HEK293T (cell line): ENCODE data around the gene FXYD7.

Experiments
- ARNT ChIP-seq: fragments of 450-650 bp; IDR thresholded peaks from 2 replicates; pipeline ENCODE4 v1.6.1; 2017; ENCODE audit warnings: mild to moderate bottlenecking
- BHLHE40 ChIP-seq: fragments of 450-650 bp; IDR thresholded peaks from 2 replicates; pipeline ENCODE4 v1.6.1; 2016; ENCODE audit warnings: mild to moderate bottlenecking, moderate library complexity, borderline replicate concordance
- CTBP1 ChIP-seq: fragments of 450-650 bp; IDR thresholded peaks from 2 replicates; pipeline ENCODE4 v1.6.1; 2016; ENCODE audit warnings: borderline replicate concordance
- ELF4 ChIP-seq: fragments of 450-650 bp; IDR thresholded peaks from 2 replicates; pipeline ENCODE4 v1.6.1; 2017; ENCODE audit warnings: antibody characterized with exemption
- FOXM1 ChIP-seq: fragments of 450-650 bp; IDR thresholded peaks from 2 replicates; pipeline ENCODE4 v1.6.1; 2017; ENCODE audit warnings: mild to moderate bottlenecking, borderline replicate concordance
- HDGF ChIP-seq: fragments of 450-650 bp; IDR thresholded peaks from 2 replicates; pipeline ENCODE4 v1.6.1; 2017; ENCODE audit warnings: antibody characterized with exemption, borderline replicate concordance
- L3MBTL2 ChIP-seq: fragments of 450-650 bp; conservative IDR thresholded peaks from 2 replicates; pipeline ENCODE4 v1.6.1; 2016; ENCODE audit warnings: mild to moderate bottlenecking
- LEF1 ChIP-seq: fragments of 450-650 bp; IDR thresholded peaks from 2 replicates; pipeline ENCODE4 v1.6.1; 2017; ENCODE audit warnings: mild to moderate bottlenecking, borderline replicate concordance
- NFRKB ChIP-seq: fragments of 450-650 bp; IDR thresholded peaks from 2 replicates; pipeline ENCODE4 v1.6.1; 2016; ENCODE audit warnings: mild to moderate bottlenecking, moderate library complexity
- SP1 ChIP-seq: fragments of 450-650 bp; IDR thresholded peaks from 2 replicates; pipeline ENCODE4 v1.6.1; 2017
- SUZ12 ChIP-seq: fragments of 450-650 bp; IDR thresholded peaks from 2 replicates; pipeline ENCODE4 v1.6.1; 2016; ENCODE audit warnings: mild to moderate bottlenecking
- TARDBP ChIP-seq: fragments of 450-650 bp; IDR thresholded peaks from 2 replicates; pipeline ENCODE4 v1.6.1; 2016
- ZNF384 ChIP-seq: fragments of 450-650 bp; IDR thresholded peaks from 2 replicates; pipeline ENCODE4 v1.6.1; 2016
- TF ChIP-seq, protein P1 (sequence below): fragments of 450-650 bp; IDR thresholded peaks from 2 replicates; pipeline ENCODE4 v1.6.1; 2016

DNA sequence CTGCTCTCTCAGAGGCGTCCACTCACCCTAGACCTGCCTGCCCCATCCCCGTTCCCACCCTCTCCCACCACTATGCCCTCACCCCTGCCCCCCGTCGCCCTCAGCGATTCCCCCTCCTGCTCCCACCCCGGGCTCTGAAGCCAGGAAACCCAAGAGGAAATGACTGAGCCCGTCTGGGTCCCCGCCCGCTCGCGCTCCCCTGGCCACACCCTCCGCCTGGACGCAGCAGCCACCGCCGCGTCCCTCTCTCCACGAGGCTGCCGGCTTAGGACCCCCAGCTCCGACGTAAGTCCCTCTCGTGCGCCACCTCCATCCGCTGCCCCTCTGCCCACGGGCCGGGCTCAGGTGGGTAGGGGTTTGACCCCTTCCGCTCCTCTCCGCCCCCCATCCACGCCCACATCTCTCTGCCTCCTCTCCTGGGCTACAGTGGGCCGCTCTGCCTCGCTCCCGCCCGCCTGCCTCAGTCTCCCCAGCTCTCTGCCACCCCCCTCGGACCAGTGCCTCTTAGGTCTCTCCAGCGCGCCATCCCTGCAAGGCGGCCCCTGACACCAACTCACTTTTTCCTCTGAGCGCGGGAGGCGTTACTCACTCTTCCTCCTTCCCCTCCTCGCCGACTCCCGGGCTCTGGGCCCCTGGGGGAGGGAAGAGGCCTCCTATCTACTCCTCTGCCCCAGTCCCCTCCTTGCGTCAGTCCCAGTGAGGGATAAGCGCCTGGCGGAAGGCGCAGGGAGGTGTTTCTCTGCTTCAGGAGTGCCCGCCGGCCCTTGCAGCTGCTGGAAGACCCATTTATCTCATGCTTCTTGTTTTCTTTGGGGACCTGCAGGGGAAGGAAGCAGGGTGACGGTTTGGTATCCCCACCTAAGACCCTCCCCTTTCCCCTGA lies 11.7 kb downstream of the FXYD7 start, which contains the start of gene FXYD5:
- TF ChIP-seq FOXM1 (no peak), ELF4 (no peak), SUZ12 (no peak), BHLHE40 (no peak), CTBP1 (no peak), ARNT (no peak), LEF1 (no peak), NFRKB (no peak), SP1 (no peak), TARDBP (no peak), ZNF384 (no peak), HDGF (no peak), L3MBTL2 (peak; percentile 78)
- TF ChIP-seq, protein P1, sequence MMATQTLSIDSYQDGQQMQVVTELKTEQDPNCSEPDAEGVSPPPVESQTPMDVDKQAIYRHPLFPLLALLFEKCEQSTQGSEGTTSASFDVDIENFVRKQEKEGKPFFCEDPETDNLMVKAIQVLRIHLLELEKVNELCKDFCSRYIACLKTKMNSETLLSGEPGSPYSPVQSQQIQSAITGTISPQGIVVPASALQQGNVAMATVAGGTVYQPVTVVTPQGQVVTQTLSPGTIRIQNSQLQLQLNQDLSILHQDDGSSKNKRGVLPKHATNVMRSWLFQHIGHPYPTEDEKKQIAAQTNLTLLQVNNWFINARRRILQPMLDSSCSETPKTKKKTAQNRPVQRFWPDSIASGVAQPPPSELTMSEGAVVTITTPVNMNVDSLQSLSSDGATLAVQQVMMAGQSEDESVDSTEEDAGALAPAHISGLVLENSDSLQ: no peak
